Muscle of leg (tissue), 11 donors: ENCODE measurements around the gene CD40LG. TPM values are rescaled to one million over a fixed set of nuclear protein-coding genes. Genes with fewer than 3 reads are reported as not detected.
A peak's percentile ranks its signal among the peaks of the same experiment; 100 is the strongest.

Experiments
- DNase-seq: peaks from one replicate; pipeline ENCODE4 v3.0.0; 2013
- H3K27ac ChIP-seq: one replicate; pipeline ENCODE4 v1.5.1; 2013; ENCODE audit warnings: mild to moderate bottlenecking, low read length, control low read depth
- H3K27me3 ChIP-seq: one replicate; pipeline ENCODE4 v1.6.1; 2013; ENCODE audit warnings: low read length; ENCODE audit not compliant: control insufficient read depth, insufficient read depth
- H3K36me3 ChIP-seq: one replicate; pipeline ENCODE4 v1.6.1; 2013; ENCODE audit warnings: low read length; ENCODE audit not compliant: control insufficient read depth, insufficient read depth
- H3K4me1 ChIP-seq: one replicate; pipeline ENCODE4 v1.6.1; 2013; ENCODE audit warnings: low read length; ENCODE audit not compliant: control insufficient read depth, insufficient read depth
- H3K4me3 ChIP-seq: one replicate; pipeline ENCODE4 v1.5.1; 2013; ENCODE audit warnings: low read length, control low read depth
- H3K9me3 ChIP-seq: replicated peaks from 2 replicates; pipeline ENCODE4 v1.6.1; 2013; ENCODE audit warnings: low read depth, low read length; ENCODE audit not compliant: control insufficient read depth
- WGBS: methylation state at CpG from one replicate; pipeline ENCODE4 v1.1.5; 2013; ENCODE audit warnings: missing lambda C conversion rate; ENCODE audit not compliant: insufficient coverage; 5-methylcytosine and 5-hydroxymethylcytosine counted together
- polyA plus RNA-seq, 8 donors: library from polyadenylated mRNA; unstranded; fragments of 120-200 nt; gene quantifications; one replicate each; pipeline versions ENCODE4 v1.2.1 to v1.2.3, GENCODE V29; 2013; ENCODE audit warnings: inconsistent platforms in 1 of 8, low replicate concordance in 1 of 8; ENCODE audit not compliant: insufficient read length in 8 of 8, insufficient read depth in 1 of 8
- total RNA-seq: library from RNA; stranded (reverse); fragments of 120-200 nt; gene quantifications from one replicate; pipeline ENCODE4 v1.2.4, GENCODE V29; 2013

Gene CD40LG
- total and polyA plus RNA-seq, 9 donors, result 0.11 to 0.15 TPM; not detected in 7

GRCh38 chrX:136691028-136691809, 43.3 kb downstream of the CD40LG start:
- no peak overlapping the region for H3K27ac ChIP-seq
- no peak overlapping the region for H3K4me3 ChIP-seq
- no peaks in the 10 kb centered on the region for H3K9me3 ChIP-seq
- no peaks in the 10 kb centered on the region for H3K36me3 ChIP-seq
- peaks cover 14% of the 10 kb centered on the region for H3K27me3 ChIP-seq
- peak; percentile 10 for DNase-seq
- peaks cover 4% of the 10 kb centered on the region for H3K4me1 ChIP-seq
- 20% methylated on average over 1 of the region's 3 CpGs for WGBS

GRCh38 chrX:136692271-136692670, 44.3 kb downstream of the CD40LG start:
- no peak overlapping the region for H3K4me3 ChIP-seq
- no CpG with 5 or more reads among the region's 4 CpGs for WGBS
- no peak overlapping the region for H3K27ac ChIP-seq

GRCh38 chrX:136694431-136695087, 46.6 kb downstream of the CD40LG start:
- Histone ChIP-seq H3K4me3 (no peak overlapping the region), H3K27me3 (peaks cover 18% of the 10 kb centered on the region), H3K4me1 (peaks cover 4% of the 10 kb centered on the region), H3K36me3 (no peaks in the 10 kb centered on the region), H3K9me3 (no peaks in the 10 kb centered on the region), H3K27ac (no peak overlapping the region)
- WGBS, result no CpG with 5 or more reads among the region's 8 CpGs
- peak; percentile 77 for DNase-seq

More at GRCh38 chrX:136692271-136692670, 44.3 kb downstream of the CD40LG start:
- DNase-seq, result no peak
- H3K4me1 ChIP-seq, result peaks cover 4% of the 10 kb centered on the region
- H3K9me3 ChIP-seq, result no peaks in the 10 kb centered on the region
- no peaks in the 10 kb centered on the region for H3K36me3 ChIP-seq
- H3K27me3 ChIP-seq, result peaks cover 19% of the 10 kb centered on the region

GRCh38 chrX:136697156-136697555, 49.2 kb downstream of the CD40LG start:
- no peak for DNase-seq
- Histone ChIP-seq H3K36me3 (no peaks in the 10 kb centered on the region), H3K4me3 (no peak overlapping the region), H3K27ac (no peak overlapping the region), H3K9me3 (no peaks in the 10 kb centered on the region), H3K27me3 (peaks cover 10% of the 10 kb centered on the region), H3K4me1 (peaks cover 4% of the 10 kb centered on the region)
- 42% methylated on average over 1 of the region's 1 CpG for WGBS

GRCh38 chrX:136708348-136708747, 60.4 kb downstream of the CD40LG start:
- Histone ChIP-seq H3K27ac (no peak overlapping the region), H3K9me3 (no peaks in the 10 kb centered on the region), H3K27me3 (peaks cover 4% of the 10 kb centered on the region), H3K36me3 (peaks cover 10% of the 10 kb centered on the region), H3K4me3 (no peak overlapping the region), H3K4me1 (no peaks in the 10 kb centered on the region)
- no CpG with 5 or more reads among the region's 1 CpG for WGBS
- DNase-seq, result no peak

Other genes with a start within 250 kb of the CD40LG start
- gene BRS3, start 160.2 kb upstream of the CD40LG start, total RNA-seq, result not detected
- gene BRS3, start 160.2 kb upstream of the CD40LG start, polyA plus RNA-seq, result under 1 TPM in 1 of 8 donors, not detected in 7; 0.22 TPM
- 74.6 TPM for gene HTATSF1, start 150.6 kb upstream of the CD40LG start, total RNA-seq
- gene HTATSF1, start 150.6 kb upstream of the CD40LG start, polyA plus RNA-seq, result 100 to 1,000 TPM in 1 of 8 donors, 10 to 100 TPM in 7; 60.1 to 100 (median 93.9) TPM
- gene VGLL1, start 115.9 kb upstream of the CD40LG start, total RNA-seq, result 0.09 TPM
- gene VGLL1, start 115.9 kb upstream of the CD40LG start, polyA plus RNA-seq, result 1 to 10 TPM in 1 of 8 donors, under 1 TPM in 2, not detected in 5; 0.14 to 1.7 (median 0.16) TPM
- 32.4 TPM for gene ARHGEF6, start 132.8 kb downstream of the CD40LG start, total RNA-seq
- 10 to 100 TPM; 29.2 to 43.3 (median 36.7) TPM for gene ARHGEF6, start 132.8 kb downstream of the CD40LG start, polyA plus RNA-seq
- 212 TPM for gene RBMX, start 232.6 kb downstream of the CD40LG start, total RNA-seq
- gene RBMX, start 232.6 kb downstream of the CD40LG start, polyA plus RNA-seq, result 100 to 1,000 TPM; 186 to 254 (median 224) TPM